HEK293 (cell line): ENCODE results near the gene FKRP.

ENCODE experiments used
- BCL11B ChIP-seq: fragments of 450-650 bp; formaldehyde crosslinking; IDR thresholded peaks from 2 replicates; pipeline ENCODE4 v1.5.1; 2016; ENCODE audit warnings: low read depth, missing biosample characterization, missing genetic modification characterization
- CTCF ChIP-seq: fragments of 450-650 bp; formaldehyde crosslinking; IDR thresholded peaks from 2 replicates; pipeline ENCODE4 v1.5.1; 2016; ENCODE audit warnings: missing biosample characterization, missing genetic modification characterization
- INSM2 ChIP-seq: fragments of 450-650 bp; formaldehyde crosslinking; IDR thresholded peaks from 2 replicates; pipeline ENCODE4 v1.5.1; 2016; ENCODE audit warnings: missing biosample characterization, missing genetic modification characterization
- PATZ1 ChIP-seq: fragments of 450-650 bp; formaldehyde crosslinking; IDR thresholded peaks from 2 replicates; pipeline ENCODE4 v1.5.1; 2016; ENCODE audit warnings: missing biosample characterization, missing genetic modification characterization
- RBAK ChIP-seq: fragments of 450-650 bp; formaldehyde crosslinking; IDR thresholded peaks from 2 replicates; pipeline ENCODE4 v1.5.1; 2016; ENCODE audit warnings: missing biosample characterization, missing genetic modification characterization
- SCRT1 ChIP-seq: fragments of 450-650 bp; formaldehyde crosslinking; IDR thresholded peaks from 2 replicates; pipeline ENCODE4 v1.5.1; 2016; ENCODE audit warnings: missing biosample characterization, missing genetic modification characterization, borderline replicate concordance
- SP7 ChIP-seq: fragments of 450-650 bp; formaldehyde crosslinking; IDR thresholded peaks from 2 replicates; pipeline ENCODE4 v1.5.1; 2016; ENCODE audit warnings: missing biosample characterization, missing genetic modification characterization
- TSHZ1 ChIP-seq: fragments of 450-650 bp; formaldehyde crosslinking; IDR thresholded peaks from 2 replicates; pipeline ENCODE4 v1.5.1; 2016; ENCODE audit warnings: missing biosample characterization, missing genetic modification characterization, borderline replicate concordance
- ZBTB26 ChIP-seq: fragments of 450-650 bp; formaldehyde crosslinking; optimal IDR thresholded peaks from 2 replicates; pipeline ENCODE3; 2016; ENCODE audit warnings: missing biosample characterization, mild to moderate bottlenecking, missing genetic modification characterization
- ZBTB44 ChIP-seq: fragments of 450-650 bp; IDR thresholded peaks from 2 replicates; pipeline ENCODE4 v1.5.1; 2018; ENCODE audit warnings: missing biosample characterization, mild to moderate bottlenecking, missing genetic modification characterization
- ZBTB8A ChIP-seq: fragments of 450-650 bp; formaldehyde crosslinking; IDR thresholded peaks from 2 replicates; pipeline ENCODE4 v1.5.1; 2016; ENCODE audit warnings: missing biosample characterization, missing genetic modification characterization
- ZFHX2 ChIP-seq: fragments of 450-650 bp; formaldehyde crosslinking; conservative IDR thresholded peaks from 2 replicates; pipeline ENCODE4 v1.5.1; 2016; ENCODE audit warnings: missing biosample characterization, missing genetic modification characterization
- ZFP37 ChIP-seq: fragments of 450-650 bp; formaldehyde crosslinking; IDR thresholded peaks from 2 replicates; pipeline ENCODE4 v1.5.1; 2016; ENCODE audit warnings: missing biosample characterization, missing genetic modification characterization
- ZFP41 ChIP-seq: fragments of 450-650 bp; formaldehyde crosslinking; IDR thresholded peaks from 2 replicates; pipeline ENCODE4 v1.5.1; 2016; ENCODE audit warnings: missing biosample characterization, missing genetic modification characterization, borderline replicate concordance
- ZNF350 ChIP-seq: fragments of 450-650 bp; formaldehyde crosslinking; IDR thresholded peaks from 2 replicates; pipeline ENCODE4 v1.5.0; 2017; ENCODE audit warnings: missing biosample characterization, mild to moderate bottlenecking, missing genetic modification characterization
- ZNF521 ChIP-seq: fragments of 450-650 bp; formaldehyde crosslinking; IDR thresholded peaks from 2 replicates; pipeline ENCODE4 v1.5.1; 2017; ENCODE audit warnings: missing biosample characterization, mild to moderate bottlenecking, missing genetic modification characterization
- ZNF529 ChIP-seq: fragments of 450-650 bp; formaldehyde crosslinking; IDR thresholded peaks from 2 replicates; pipeline ENCODE4 v1.5.1; 2017; ENCODE audit warnings: missing genetic modification characterization, missing biosample characterization; ENCODE audit not compliant: insufficient replicate concordance
- ZNF548 ChIP-seq: fragments of 450-650 bp; formaldehyde crosslinking; IDR thresholded peaks from 2 replicates; pipeline ENCODE4 v1.5.1; 2016; ENCODE audit warnings: missing biosample characterization, missing genetic modification characterization
- ZNF558 ChIP-seq: fragments of 450-650 bp; formaldehyde crosslinking; IDR thresholded peaks from 2 replicates; pipeline ENCODE4 v1.5.1; 2016; ENCODE audit warnings: missing biosample characterization, missing genetic modification characterization
- ZNF645 ChIP-seq: fragments of 450-650 bp; formaldehyde crosslinking; IDR thresholded peaks from 2 replicates; pipeline ENCODE4; 2016; ENCODE audit warnings: missing biosample characterization, missing genetic modification characterization
- ZNF660 ChIP-seq: fragments of 450-650 bp; IDR thresholded peaks from 2 replicates; pipeline ENCODE4 v1.5.1; 2018; ENCODE audit warnings: missing biosample characterization, mild to moderate bottlenecking, missing genetic modification characterization
- ZNF747 ChIP-seq: fragments of 450-650 bp; formaldehyde crosslinking; IDR thresholded peaks from 2 replicates; pipeline ENCODE4 v1.5.1; 2016; ENCODE audit warnings: missing biosample characterization, missing genetic modification characterization
- ZNF837 ChIP-seq: fragments of 450-650 bp; formaldehyde crosslinking; IDR thresholded peaks from 2 replicates; pipeline ENCODE4 v1.5.1; 2016; ENCODE audit warnings: missing biosample characterization, missing genetic modification characterization
- ZSCAN5A ChIP-seq: fragments of 450-650 bp; formaldehyde crosslinking; IDR thresholded peaks from 2 replicates; pipeline ENCODE4 v1.5.1; 2016; ENCODE audit warnings: missing biosample characterization, missing genetic modification characterization

The FKRP gene

GRCh38 chr19:46697204-46697960 lies 48.5 kb upstream of the FKRP start (continued):
- TF ChIP-seq ZBTB44: no peak
- TF ChIP-seq ZNF521 (tag by site-specific recombination): no peak
- TF ChIP-seq SCRT1 (tag by site-specific recombination): no peak
- no peak for TF ChIP-seq ZNF529 (tag by site-specific recombination)
- TF ChIP-seq ZNF548 (tag by site-specific recombination): no peak
- no peak for TF ChIP-seq TSHZ1
- peak; percentile 91 for TF ChIP-seq ZFHX2 (tag by site-specific recombination)
- no peak for TF ChIP-seq ZBTB26 (tag by site-specific recombination)
- TF ChIP-seq INSM2: no peak
- TF ChIP-seq ZNF645 (tag by site-specific recombination): no peak
- no peak for TF ChIP-seq ZSCAN5A (tag by site-specific recombination)
- no peak for TF ChIP-seq ZFP41 (tag by site-specific recombination)
- TF ChIP-seq SP7: 0 out of 2 replicates have a peak, but pooled peaks have one; percentile 28
- no peak for TF ChIP-seq ZNF558 (tag by site-specific recombination)
- peak; percentile 50; the same call in 1 of the 2 replicates for TF ChIP-seq PATZ1
- TF ChIP-seq ZNF350 (tag by site-specific recombination): no peak
- no peak for TF ChIP-seq ZFP37 (tag by site-specific recombination)
- no peak for TF ChIP-seq ZNF837 (tag by site-specific recombination)
- no peak for TF ChIP-seq ZBTB8A
- TF ChIP-seq CTCF (tag by site-specific recombination): no peak
- no peak for TF ChIP-seq ZNF747 (tag by site-specific recombination)
- TF ChIP-seq ZNF660 (tag by site-specific recombination): no peak
- no peak for TF ChIP-seq BCL11B (tag by site-specific recombination)
- no peak for TF ChIP-seq RBAK
